ENCODE measurements around the gene VSTM1.
A peak's percentile ranks its signal among the peaks of the same experiment; 100 is the strongest.

VSTM1 gene

DNA sequence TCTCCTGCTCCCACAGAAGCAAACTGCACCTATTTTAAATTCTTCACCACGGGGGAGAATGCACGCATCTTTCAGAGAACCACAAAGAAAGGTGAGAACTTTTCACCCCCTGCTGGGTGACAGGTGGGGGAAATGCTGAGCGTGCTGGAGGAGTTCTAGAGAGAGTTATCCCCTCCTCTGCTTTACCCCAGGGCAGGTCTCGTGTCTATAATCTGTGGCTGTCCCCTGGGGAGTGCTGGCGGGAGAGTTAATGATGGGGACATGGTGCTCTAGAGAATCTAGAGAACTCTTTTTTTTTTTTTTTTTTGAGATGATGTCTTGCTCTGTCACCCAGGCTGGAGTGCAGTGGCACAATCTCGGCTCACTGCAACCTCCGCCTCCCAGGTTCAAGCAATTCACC lies 65.5 kb downstream of the VSTM1 start:
- DNase-seq (ENCODE audit: low read depth in 2 of 2), result no peak
- H3K4me3 ChIP-seq (replicated peaks in 1 of 2; ENCODE audit: low read depth in 2 of 2, low read length in 2 of 2), result no peak overlapping the region
- TF ChIP-seq, protein P1, sequence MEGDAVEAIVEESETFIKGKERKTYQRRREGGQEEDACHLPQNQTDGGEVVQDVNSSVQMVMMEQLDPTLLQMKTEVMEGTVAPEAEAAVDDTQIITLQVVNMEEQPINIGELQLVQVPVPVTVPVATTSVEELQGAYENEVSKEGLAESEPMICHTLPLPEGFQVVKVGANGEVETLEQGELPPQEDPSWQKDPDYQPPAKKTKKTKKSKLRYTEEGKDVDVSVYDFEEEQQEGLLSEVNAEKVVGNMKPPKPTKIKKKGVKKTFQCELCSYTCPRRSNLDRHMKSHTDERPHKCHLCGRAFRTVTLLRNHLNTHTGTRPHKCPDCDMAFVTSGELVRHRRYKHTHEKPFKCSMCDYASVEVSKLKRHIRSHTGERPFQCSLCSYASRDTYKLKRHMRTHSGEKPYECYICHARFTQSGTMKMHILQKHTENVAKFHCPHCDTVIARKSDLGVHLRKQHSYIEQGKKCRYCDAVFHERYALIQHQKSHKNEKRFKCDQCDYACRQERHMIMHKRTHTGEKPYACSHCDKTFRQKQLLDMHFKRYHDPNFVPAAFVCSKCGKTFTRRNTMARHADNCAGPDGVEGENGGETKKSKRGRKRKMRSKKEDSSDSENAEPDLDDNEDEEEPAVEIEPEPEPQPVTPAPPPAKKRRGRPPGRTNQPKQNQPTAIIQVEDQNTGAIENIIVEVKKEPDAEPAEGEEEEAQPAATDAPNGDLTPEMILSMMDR (IDR thresholded peaks at IDR 0.05; ENCODE audit: low read depth, low read length), result no peak

DNA sequence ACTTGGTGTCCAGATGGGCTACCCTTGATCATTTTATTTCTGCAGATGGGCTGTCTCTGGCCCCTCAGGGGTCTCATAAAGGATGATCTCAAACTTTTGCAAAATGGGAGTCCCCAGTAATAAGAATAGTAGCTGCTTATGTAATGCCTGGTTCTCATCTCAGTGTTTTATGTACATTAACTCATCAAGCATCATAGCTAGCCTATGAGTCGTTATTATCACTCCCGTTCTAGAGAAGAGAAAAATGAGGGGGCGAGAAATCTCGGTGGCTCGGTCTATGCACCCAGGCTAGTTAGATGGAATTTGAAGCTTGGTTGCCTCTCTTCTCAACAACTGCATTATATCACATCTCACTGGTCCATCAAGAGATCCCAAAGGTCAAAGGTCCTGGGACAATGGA lies 68.9 kb downstream of the VSTM1 start:
- H3K4me3 ChIP-seq (replicated peaks in 1 of 2; ENCODE audit: low read depth in 2 of 2, low read length in 2 of 2), result no peak overlapping the region
- TF ChIP-seq, protein P1 (IDR thresholded peaks at IDR 0.05; ENCODE audit: low read depth, low read length), result no peak
- peak in 1 of 2 donors; percentile 35 for DNase-seq (ENCODE audit: low read depth in 2 of 2)

DNA sequence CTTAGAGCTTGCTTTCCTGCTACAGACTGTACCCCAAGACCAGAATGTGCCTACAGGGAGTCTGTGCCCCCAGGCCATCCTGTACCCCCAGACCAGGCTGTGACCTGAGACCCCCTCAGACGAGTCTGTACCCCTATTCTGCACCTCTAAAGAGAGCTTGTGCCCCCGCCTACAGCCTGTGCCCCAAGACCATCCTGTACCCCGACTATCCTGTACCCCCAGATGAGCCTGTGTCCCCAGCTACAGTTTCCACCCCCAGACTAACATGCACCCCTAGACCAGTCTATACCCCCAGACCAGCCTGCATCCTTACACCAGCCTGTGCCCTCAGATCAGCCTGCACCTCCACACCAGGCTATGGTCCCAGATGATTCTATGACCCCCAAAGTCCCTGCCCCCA lies 70.2 kb downstream of the VSTM1 start:
- TF ChIP-seq, protein P1 (IDR thresholded peaks at IDR 0.05; ENCODE audit: low read depth, low read length), result no peak
- H3K4me3 ChIP-seq (replicated peaks in 1 of 2; ENCODE audit: low read depth in 2 of 2, low read length in 2 of 2), result no peak overlapping the region
- DNase-seq (ENCODE audit: low read depth in 2 of 2), result no peak

DNA sequence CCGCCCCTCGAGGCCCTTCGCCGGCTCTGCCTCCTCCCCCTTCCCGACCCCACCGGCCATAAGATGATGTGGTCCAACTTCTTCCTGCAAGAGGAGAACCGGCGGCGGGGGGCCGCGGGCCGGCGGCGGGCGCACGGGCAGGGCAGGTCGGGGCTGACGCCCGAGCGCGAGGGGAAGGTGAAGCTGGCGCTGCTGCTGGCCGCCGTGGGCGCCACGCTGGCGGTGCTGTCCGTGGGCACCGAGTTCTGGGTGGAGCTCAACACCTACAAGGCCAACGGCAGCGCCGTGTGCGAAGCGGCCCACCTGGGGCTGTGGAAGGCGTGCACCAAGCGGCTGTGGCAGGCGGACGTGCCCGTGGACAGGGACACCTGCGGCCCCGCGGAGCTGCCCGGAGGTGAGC lies 70.9 kb downstream of the VSTM1 start:
- no peak overlapping the region for H3K4me3 ChIP-seq (replicated peaks in 1 of 2; ENCODE audit: low read depth in 2 of 2, low read length in 2 of 2)
- DNase-seq (ENCODE audit: low read depth in 2 of 2), result no peak
- TF ChIP-seq, protein P1 (IDR thresholded peaks at IDR 0.05; ENCODE audit: low read depth, low read length), result no peak

DNA sequence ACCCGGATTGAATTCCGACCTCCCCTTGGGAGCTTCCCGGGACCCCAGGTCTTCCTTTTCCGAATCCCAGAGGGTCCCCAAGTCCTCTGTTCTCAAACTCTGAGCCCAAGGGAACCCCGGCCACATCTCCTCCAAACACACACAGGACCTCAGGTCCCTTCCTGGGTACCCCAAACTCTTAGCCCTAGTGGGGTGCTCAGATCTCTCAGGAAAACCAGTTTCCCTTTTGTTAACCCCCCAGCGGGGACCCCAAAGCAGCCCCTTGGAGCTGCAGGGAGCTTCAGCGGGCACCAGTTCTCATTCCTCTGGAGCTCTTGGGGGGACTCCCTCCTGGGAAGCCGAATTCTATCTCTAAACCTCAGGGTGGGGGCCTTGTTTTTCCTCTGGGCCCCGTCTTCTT lies 71.5 kb downstream of the VSTM1 start:
- DNase-seq (ENCODE audit: low read depth in 2 of 2), result no peak
- TF ChIP-seq, protein P1 (IDR thresholded peaks at IDR 0.05; ENCODE audit: low read depth, low read length), result no peak
- no peak overlapping the region for H3K4me3 ChIP-seq (replicated peaks in 1 of 2; ENCODE audit: low read depth in 2 of 2, low read length in 2 of 2)

DNA sequence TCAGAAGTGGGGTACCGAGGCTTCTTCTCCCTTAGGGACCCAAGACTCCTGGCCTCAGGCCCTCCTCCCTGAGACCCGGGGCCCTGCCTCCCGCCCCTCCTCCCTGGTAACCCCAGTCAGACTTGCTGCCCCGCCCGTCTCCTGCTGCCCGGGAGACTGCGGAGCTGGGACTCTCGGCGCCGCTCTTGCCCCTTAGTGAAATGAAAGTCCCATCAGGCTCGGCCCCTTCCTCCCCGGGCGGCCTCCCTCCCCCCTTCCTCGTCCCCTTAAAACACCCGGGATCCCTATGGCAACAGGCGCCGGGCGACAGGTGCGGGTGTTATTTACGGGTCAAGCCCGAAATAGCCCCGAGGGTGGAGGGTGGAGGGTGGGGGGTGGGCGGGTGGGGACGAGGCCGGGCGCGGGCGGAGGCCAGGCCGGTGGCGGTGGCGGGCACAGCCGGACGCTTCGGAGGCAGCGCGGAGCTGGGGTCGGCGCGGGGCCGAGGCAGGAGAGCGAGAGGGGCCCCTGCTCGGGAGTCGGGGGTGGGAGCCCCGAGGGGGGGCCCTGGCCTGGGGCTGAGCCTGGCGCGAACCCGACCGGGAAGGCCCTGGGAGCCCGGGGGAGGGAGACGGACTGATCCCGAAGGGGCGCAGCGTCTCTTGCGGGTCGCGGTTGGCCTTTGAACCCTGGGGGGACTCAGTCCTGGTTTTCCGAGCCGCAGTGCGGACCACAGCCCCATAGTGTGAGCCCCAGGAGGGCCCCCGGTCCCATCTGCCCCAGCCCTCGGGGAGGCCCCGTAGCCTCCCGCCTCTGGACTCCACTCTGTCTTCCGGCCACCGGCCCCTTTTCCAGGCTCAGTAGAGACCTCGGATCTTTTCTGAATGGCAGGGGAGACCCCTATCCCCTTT lies 72.2 kb downstream of the VSTM1 start, which contains the start of gene CACNG6:
CACNG6 (plus strand) TSS at position 414 of the 890 bp plus-strand sequence. CDS start 1,241 bp downstream, outside the sequence.
- peak within 1 kb of the TSS; percentile 41 to 43 for H3K4me3 ChIP-seq (replicated peaks in 1 of 2; ENCODE audit: low read depth in 2 of 2, low read length in 2 of 2)
- TF ChIP-seq, protein P1 (IDR thresholded peaks at IDR 0.05; ENCODE audit: low read depth, low read length), result no peak
- peak; percentile 41 to 61 for DNase-seq (ENCODE audit: low read depth in 2 of 2)

Data from cardiac fibroblast (primary cell).